HG03354 (cell line): ENCODE results near the gene SLC7A7.
"Not testable (repeated sequence)": the region's sequence is repeated elsewhere in the genome, so short reads cannot be mapped to it uniquely, and the experiment has no call there.

Experiments used
- ATAC-seq: cut with Tn5 transposase; IDR thresholded peaks from one replicate; pipeline ENCODE4 v1.9.1; 2021; ENCODE audit warnings: mild to moderate bottlenecking; ENCODE audit not compliant: unreplicated experiment, poor library complexity, severe bottlenecking

Gene SLC7A7

GRCh38 chr14:22844221-22845102, 29.2 kb upstream of the SLC7A7 start:
- ATAC-seq: no peak

- ATAC-seq: no peak
These were observed 28.1 kb upstream of the SLC7A7 start for GRCh38 chr14:22843123-22843925.

- ATAC-seq: no peak
These were observed 27.2 kb upstream of the SLC7A7 start for GRCh38 chr14:22842211-22843122.

- no peak for ATAC-seq
These were observed 26.5 kb upstream of the SLC7A7 start for GRCh38 chr14:22841769-22842168.

- ATAC-seq: no peak
These were observed 26.1 kb upstream of the SLC7A7 start for GRCh38 chr14:22841311-22841710.

DNA sequence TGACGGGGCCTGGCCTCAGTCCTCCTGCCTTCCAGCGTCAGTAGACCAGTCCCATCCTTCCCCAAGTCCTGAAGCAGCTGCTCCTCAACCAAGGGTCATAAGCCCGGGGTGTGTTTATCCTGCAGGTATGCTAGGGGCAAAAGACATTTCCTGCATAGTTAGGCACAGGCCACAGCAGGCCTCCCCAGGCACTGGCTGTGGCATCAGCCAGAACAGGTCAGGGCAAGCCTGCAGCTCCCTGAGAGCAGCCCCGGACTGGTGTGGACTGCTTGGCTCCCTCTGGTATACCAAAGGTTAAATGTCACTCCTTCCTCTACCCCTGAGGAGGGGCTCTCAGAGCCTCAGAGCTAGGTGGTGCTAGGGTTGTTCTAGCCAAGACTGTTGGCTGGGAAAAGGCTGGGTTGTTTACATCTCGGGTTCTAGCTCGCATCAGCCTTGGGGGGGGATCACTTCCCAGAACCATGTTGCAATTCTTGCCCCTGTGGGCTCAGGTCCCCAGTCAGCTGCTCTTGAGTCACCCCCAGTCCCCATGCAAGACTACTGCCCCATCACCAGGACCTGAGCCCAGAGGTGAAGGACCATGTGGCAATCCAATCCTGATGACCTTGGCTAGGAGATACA, 24.0 kb upstream of the SLC7A7 start:
- ATAC-seq: no peak

GRCh38 chr14:22838631-22839041, 23.4 kb upstream of the SLC7A7 start:
- ATAC-seq: no peak

DNA sequence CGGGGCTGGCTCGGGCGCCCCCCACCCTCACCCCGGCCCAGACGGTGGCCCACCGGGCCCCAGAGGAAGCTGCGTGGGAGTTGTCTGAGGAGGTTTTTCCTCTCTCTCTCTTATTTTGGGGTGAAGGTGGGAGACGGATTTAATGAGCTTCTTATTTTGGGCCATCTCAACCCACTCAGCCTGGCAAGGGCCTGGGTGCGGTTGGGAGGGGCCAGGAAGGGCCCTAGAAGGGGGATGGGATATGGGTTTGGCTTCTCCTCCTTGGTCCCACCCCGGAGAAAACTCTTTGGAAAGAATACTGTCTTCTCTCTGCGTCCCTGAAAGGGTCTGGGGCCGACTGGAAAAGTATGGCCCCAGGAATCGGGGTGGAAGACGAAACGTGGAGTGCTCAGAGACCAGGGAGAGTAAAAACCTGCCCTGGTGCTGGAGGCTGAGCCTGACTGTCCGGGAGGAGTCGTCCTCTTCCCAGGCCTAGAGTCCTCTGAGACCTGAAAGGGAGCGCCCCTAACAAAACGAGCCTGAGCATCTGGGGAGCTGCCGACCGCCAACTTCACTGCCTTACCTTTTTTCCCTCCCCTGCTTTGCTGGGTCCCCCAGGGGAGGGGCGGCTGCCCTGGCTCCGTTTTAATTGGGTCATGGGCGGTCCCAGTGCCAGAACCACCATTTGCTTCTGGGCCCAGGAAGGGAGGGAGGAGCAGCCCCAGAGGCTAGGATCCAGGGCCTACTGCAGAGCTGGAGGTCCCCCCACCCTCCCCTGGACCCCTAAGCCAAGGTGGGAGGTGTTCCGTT, 22.7 kb upstream of the SLC7A7 start:
- no peak for ATAC-seq

GRCh38 chr14:22837114-22837749, 22.0 kb upstream of the SLC7A7 start:
- ATAC-seq: no peak

- ATAC-seq: no peak
These were observed 21.3 kb upstream of the SLC7A7 start, which contains the start of gene MMP14 for GRCh38 chr14:22836301-22837113. TSS of gene MMP14 (plus strand) at chr14:22836585. CDS start at chr14:22836818, 233 bp downstream.

DNA sequence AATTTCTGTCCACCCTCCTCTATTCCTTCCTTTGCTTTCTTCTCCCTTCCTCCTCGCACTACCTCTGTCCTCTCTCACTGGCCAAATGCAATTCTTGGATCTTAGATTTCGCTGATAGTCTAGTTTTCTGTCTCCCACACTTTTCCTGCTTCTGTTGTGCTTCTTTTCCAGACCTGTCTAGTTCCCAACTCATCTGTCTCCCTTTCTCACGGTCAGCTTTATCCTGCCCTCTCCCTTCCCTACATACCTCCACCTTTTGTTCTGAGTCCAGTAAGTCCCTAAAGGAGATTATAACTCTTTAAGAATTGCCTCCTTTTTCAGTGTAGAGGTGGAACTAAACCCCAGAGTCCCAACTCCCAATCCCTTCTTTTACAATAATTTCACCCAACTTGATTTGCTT, 20.3 kb upstream of the SLC7A7 start:
- no peak for ATAC-seq

- peak; percentile 10 for ATAC-seq
These were observed 15.3 kb upstream of the SLC7A7 start for GRCh38 chr14:22830443-22831010.

GRCh38 chr14:22829661-22830442, 14.6 kb upstream of the SLC7A7 start, which contains the start of gene MRPL52:
TSS of gene MRPL52 (plus strand) at chr14:22829887. CDS start at chr14:22829913, 26 bp downstream.
- peak; percentile 80 for ATAC-seq

GRCh38 chr14:22829076-22829660, 13.9 kb upstream of the SLC7A7 start:
- ATAC-seq: not testable (repeated sequence)

DNA sequence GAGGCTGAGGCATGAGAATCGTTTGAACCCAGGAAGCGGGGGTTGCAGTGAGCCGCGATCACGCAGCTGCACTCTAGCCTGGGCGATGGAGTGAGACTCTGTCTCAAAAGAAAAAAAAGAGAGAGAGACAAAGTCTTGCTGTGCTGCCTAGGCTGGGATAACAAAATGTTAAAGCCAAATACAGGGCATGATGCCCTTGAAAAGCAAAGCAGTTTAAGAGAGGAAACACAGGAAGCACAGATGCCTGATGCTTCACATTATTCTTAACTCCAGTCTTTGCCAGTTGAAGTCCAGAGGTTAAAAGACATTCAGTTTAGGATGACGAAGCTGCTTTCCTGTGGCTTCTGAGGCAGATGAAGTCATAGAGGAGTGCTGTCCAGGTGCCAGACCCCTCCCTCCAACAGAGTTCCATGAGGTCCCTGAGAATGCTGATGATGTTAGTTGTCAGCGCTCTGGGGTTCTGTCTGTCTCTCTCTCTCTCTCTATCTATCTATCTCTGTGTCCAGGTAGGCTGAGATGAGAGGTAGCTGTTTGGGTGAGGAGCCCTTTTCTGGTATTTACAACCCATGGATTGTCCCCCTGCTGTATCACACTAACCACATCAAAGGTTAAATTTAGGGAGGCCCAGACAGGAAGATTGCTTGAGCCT, 9.6 kb upstream of the SLC7A7 start:
- no peak for ATAC-seq
